Stomach (tissue), 4 donors: ENCODE results near the gene DDX27.

Source experiments
- EP300 ChIP-seq: sonication (generic); formaldehyde crosslinking; IDR thresholded peaks from one replicate; pipeline ENCODE4 v1.6.1; 2017; ENCODE audit warnings: antibody characterized with exemption
- POLR2A ChIP-seq, 4 donors: fragments of 450-650 bp; IDR thresholded peaks; one replicate each; pipeline ENCODE4 v1.6.1; 2016; ENCODE audit warnings: antibody characterized with exemption in 4 of 4, control low read depth in 2 of 4, mild to moderate bottlenecking in 1 of 4, moderate library complexity in 1 of 4
- POLR2AphosphoS5 ChIP-seq, 3 donors: sonication (generic); formaldehyde crosslinking; IDR thresholded peaks; one replicate each; pipeline ENCODE4 v1.6.1; 2016; ENCODE audit warnings: antibody characterized with exemption in 3 of 3
- TF ChIP-seq, protein P1 (sequence below), 7 experiments: fragments of 450-650 bp in 4 of 7; fragments of 200-600 bp in 3 of 7; sonication (generic) in 3 of 7; IDR thresholded peaks; one replicate each; pipeline ENCODE4 v1.5.1; 2016 to 2019; ENCODE audit warnings: antibody characterized with exemption in 7 of 7, control low read depth in 2 of 7, mild to moderate bottlenecking in 1 of 7

DNA sequence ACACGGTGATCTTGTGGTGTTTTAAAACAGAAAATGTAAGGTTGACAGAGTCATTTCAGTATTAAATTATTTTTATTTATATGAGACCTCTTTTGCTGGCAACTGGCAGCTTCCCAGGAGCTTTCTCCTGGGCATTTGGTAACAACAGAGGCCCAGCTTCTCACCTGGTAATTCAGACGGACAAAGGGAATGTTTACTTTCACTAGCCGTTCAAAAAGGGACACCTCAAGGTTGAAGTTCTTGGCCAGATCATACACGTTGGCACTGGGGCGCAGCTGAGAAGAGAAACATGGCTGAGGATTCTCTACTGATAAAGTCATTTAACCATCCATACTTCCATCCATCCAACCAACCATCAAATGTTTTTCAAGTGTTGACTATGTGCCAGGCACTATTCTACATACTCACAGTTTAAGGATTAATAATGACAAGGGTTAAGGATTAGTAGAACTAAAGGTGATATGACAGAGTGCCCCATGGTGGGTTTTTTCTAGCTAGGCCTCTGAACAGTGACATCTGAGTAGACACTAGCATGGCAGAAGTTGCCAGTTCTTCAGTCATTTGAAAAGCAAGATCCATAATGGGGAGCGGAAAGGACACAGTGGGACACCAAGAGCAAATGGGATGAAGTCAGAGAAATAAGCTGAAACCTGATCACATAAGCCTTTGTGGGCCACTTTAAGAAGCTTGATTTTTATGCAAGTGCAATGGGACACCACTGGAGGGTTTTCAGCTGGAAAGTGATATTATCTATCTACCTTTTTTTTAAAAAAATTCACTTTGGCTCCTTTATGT, 33.5 kb downstream of the DDX27 start:
- TF ChIP-seq, protein P1, sequence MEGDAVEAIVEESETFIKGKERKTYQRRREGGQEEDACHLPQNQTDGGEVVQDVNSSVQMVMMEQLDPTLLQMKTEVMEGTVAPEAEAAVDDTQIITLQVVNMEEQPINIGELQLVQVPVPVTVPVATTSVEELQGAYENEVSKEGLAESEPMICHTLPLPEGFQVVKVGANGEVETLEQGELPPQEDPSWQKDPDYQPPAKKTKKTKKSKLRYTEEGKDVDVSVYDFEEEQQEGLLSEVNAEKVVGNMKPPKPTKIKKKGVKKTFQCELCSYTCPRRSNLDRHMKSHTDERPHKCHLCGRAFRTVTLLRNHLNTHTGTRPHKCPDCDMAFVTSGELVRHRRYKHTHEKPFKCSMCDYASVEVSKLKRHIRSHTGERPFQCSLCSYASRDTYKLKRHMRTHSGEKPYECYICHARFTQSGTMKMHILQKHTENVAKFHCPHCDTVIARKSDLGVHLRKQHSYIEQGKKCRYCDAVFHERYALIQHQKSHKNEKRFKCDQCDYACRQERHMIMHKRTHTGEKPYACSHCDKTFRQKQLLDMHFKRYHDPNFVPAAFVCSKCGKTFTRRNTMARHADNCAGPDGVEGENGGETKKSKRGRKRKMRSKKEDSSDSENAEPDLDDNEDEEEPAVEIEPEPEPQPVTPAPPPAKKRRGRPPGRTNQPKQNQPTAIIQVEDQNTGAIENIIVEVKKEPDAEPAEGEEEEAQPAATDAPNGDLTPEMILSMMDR (IDR thresholded peaks at IDR 0.05) = no peak
- no peak for TF ChIP-seq POLR2AphosphoS5 (IDR thresholded peaks at IDR 0.05)
- TF ChIP-seq POLR2A (IDR thresholded peaks at IDR 0.05) = no peak
- TF ChIP-seq EP300 = no peak
